Measurements from ENCODE around the gene FOXP4. TPM values are rescaled to one million over a fixed set of nuclear protein-coding genes. Genes with fewer than 3 reads are reported as not detected.

FOXP4 gene
- total and polyA plus RNA-seq, 2 of the 13 experiments (the other 11 are each of a cell fraction or from before 2014, with no cell fraction given): 11.0 to 12.4 TPM

DNA sequence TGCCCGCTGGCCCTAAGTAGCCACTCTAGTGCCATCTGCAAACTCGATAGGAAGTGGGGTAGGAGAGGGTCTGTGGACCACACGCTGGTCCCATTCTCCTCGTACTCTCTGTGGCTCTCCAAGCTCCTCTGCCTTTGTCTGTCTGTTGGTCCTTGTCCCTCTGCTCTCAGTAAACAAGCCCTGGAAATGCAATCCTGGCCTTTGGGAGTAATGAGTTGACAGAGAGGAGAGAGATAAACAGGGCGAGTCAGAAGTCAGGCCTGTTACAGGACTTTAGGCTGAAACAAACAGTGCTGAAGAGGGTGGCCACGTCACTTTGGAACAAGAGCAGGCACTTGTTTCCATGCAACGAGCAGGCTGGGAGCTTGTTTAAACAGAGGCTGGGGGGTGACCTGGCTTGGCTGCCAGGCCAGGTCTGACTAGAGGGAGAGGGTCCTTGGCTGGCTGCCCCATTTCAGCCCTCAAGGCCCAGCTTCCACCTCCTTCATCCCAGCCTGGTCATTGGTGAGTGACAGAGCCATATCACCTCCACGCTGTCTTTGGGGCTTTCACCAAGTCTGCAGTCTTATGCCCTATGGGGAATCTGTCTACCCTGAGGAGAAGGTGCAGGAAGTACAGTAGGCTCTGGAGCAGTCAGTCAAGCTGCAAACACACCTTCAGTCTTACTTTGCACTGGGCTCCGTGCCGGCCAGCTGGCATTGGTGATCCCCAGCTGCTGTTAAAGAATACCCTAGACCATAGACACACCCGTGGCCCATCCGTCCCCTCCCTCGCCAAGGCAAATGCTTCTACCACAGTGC is 22.6 kb downstream of the FOXP4 start (continued):
- TF ChIP-seq ZKSCAN8 (CRISPR knock-in tag; IDR thresholded peaks at IDR 0.05; ENCODE audit: borderline replicate concordance): peak; percentile 94; the same call in 1 of the 2 replicates
- peak; percentile 93 for TF ChIP-seq RERE (CRISPR knock-in tag; IDR thresholded peaks at IDR 0.05; ENCODE audit: low read depth)
- peak; percentile 96 for TF ChIP-seq ZNF264 (CRISPR knock-in tag; IDR thresholded peaks at IDR 0.05)
- TF ChIP-seq ZNF101 (CRISPR knock-in tag; IDR thresholded peaks at IDR 0.05; ENCODE audit: borderline replicate concordance, low read depth): no peak
- peak; percentile 98 for TF ChIP-seq SOX5 (CRISPR knock-in tag; IDR thresholded peaks at IDR 0.05; ENCODE audit: borderline replicate concordance)
- 0 out of 2 replicates have a peak, but pooled peaks have one; percentile 18 for TF ChIP-seq NRL (CRISPR knock-in tag; IDR thresholded peaks at IDR 0.05; ENCODE audit: borderline replicate concordance)
- no peak for TF ChIP-seq PAX8 (CRISPR knock-in tag; IDR thresholded peaks at IDR 0.05; ENCODE audit: borderline replicate concordance)
- peak; percentile 89 for TF ChIP-seq DMAP1 (CRISPR knock-in tag; IDR thresholded peaks at IDR 0.05)
- peak; percentile 68 for TF ChIP-seq ZEB1 (IDR thresholded peaks at IDR 0.05; ENCODE audit: insufficient replicate concordance, low read depth)
- TF ChIP-seq TEAD2 (CRISPR knock-in tag; IDR thresholded peaks at IDR 0.05): no peak
- no peak for TF ChIP-seq EED (CRISPR knock-in tag; IDR thresholded peaks at IDR 0.05)
- no peak for TF ChIP-seq AGO1 (IDR thresholded peaks at IDR 0.05; ENCODE audit: low read depth, low read length, poor library complexity, severe bottlenecking)
- no peak for TF ChIP-seq HOXA7 (CRISPR knock-in tag; IDR thresholded peaks at IDR 0.05)
- TF ChIP-seq KLF15 (CRISPR knock-in tag; IDR thresholded peaks at IDR 0.05; ENCODE audit: borderline replicate concordance): no peak
- TF ChIP-seq STAG1 (CRISPR knock-in tag; IDR thresholded peaks at IDR 0.05): peak; percentile 57
- peak; percentile 99 for TF ChIP-seq FOXP1 (IDR thresholded peaks at IDR 0.05)
- peak; percentile 100 for TF ChIP-seq FOXP1 (CRISPR knock-in tag; IDR thresholded peaks at IDR 0.05)
- TF ChIP-seq, protein P1, sequence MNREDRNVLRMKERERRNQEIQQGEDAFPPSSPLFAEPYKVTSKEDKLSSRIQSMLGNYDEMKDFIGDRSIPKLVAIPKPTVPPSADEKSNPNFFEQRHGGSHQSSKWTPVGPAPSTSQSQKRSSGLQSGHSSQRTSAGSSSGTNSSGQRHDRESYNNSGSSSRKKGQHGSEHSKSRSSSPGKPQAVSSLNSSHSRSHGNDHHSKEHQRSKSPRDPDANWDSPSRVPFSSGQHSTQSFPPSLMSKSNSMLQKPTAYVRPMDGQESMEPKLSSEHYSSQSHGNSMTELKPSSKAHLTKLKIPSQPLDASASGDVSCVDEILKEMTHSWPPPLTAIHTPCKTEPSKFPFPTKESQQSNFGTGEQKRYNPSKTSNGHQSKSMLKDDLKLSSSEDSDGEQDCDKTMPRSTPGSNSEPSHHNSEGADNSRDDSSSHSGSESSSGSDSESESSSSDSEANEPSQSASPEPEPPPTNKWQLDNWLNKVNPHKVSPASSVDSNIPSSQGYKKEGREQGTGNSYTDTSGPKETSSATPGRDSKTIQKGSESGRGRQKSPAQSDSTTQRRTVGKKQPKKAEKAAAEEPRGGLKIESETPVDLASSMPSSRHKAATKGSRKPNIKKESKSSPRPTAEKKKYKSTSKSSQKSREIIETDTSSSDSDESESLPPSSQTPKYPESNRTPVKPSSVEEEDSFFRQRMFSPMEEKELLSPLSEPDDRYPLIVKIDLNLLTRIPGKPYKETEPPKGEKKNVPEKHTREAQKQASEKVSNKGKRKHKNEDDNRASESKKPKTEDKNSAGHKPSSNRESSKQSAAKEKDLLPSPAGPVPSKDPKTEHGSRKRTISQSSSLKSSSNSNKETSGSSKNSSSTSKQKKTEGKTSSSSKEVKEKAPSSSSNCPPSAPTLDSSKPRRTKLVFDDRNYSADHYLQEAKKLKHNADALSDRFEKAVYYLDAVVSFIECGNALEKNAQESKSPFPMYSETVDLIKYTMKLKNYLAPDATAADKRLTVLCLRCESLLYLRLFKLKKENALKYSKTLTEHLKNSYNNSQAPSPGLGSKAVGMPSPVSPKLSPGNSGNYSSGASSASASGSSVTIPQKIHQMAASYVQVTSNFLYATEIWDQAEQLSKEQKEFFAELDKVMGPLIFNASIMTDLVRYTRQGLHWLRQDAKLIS (CRISPR knock-in tag; IDR thresholded peaks at IDR 0.05): no peak
- 0 out of 2 replicates have a peak, but pooled peaks have one; percentile 42 for TF ChIP-seq TERF1 (CRISPR knock-in tag; IDR thresholded peaks at IDR 0.05)
- peak; percentile 96 for TF ChIP-seq IRF2 (CRISPR knock-in tag; IDR thresholded peaks at IDR 0.05)

All from HepG2 (cell line).